ENCODE measurements around the gene ALDH2.
"Not testable (repeated sequence)": the region's sequence is repeated elsewhere in the genome, so short reads cannot be mapped to it uniquely, and the experiment has no call there.

- TF ChIP-seq CTCF, POLR2AphosphoS5 (IDR thresholded peaks at IDR 0.05): not testable (repeated sequence)
These were observed 68.1 kb downstream of the ALDH2 start for GRCh38 chr12:111834740-111835386.
